Immature natural killer cell (primary cell): ENCODE data around the gene HPCA. TPM values are rescaled to one million over a fixed set of nuclear protein-coding genes. Genes with fewer than 3 reads are reported as not detected.

Experiments used
- DNase-seq, 3 donors: peaks; one replicate each; pipeline ENCODE4 v3.0.0; 2022; ENCODE audit warnings: mixed read lengths in 1 of 3
- H3K27ac Mint-ChIP-seq, 6 donors: one replicate each; pipeline ENCODE4 v1.8.0; 2020; ENCODE audit warnings: mixed read lengths in 6 of 6, mild to moderate bottlenecking in 5 of 6, inconsistent platforms in 4 of 6, moderate library complexity in 3 of 6
- H3K27me3 Mint-ChIP-seq, 3 donors: one replicate each; pipeline ENCODE4 v1.8.0; 2020 to 2021; ENCODE audit warnings: low read depth in 3 of 3, mild to moderate bottlenecking in 3 of 3, mixed read lengths in 3 of 3, moderate library complexity in 3 of 3, inconsistent platforms in 1 of 3
- H3K36me3 Mint-ChIP-seq, 3 donors: one replicate each; pipeline ENCODE4 v1.8.0; 2020; ENCODE audit warnings: mixed read lengths in 3 of 3, inconsistent platforms in 2 of 3, mild to moderate bottlenecking in 2 of 3
- H3K4me1 Mint-ChIP-seq, 2 donors: one replicate each; pipeline ENCODE4 v1.8.0; 2020; ENCODE audit warnings: inconsistent platforms in 2 of 2, mild to moderate bottlenecking in 2 of 2, mixed read lengths in 2 of 2, moderate library complexity in 1 of 2
- H3K4me3 Mint-ChIP-seq, 5 donors: one replicate each; pipeline ENCODE4 v1.8.0; 2020; ENCODE audit warnings: mild to moderate bottlenecking in 5 of 5, mixed read lengths in 5 of 5, inconsistent platforms in 3 of 5, moderate library complexity in 3 of 5
- H3K9me3 Mint-ChIP-seq, 6 donors: one replicate each; pipeline ENCODE4 v1.8.0; 2020; ENCODE audit warnings: mild to moderate bottlenecking in 6 of 6, mixed read lengths in 6 of 6, inconsistent platforms in 4 of 6, moderate library complexity in 3 of 6
- polyA plus RNA-seq, 3 donors: library from polyadenylated mRNA; unstranded; fragments of 300-500 nt; fragmentation: Illumina TruSeq; gene quantifications; one replicate each; pipeline ENCODE4 v1.2.3, GENCODE V29; 2021

The HPCA gene
- polyA plus RNA-seq, result not detected

DNA sequence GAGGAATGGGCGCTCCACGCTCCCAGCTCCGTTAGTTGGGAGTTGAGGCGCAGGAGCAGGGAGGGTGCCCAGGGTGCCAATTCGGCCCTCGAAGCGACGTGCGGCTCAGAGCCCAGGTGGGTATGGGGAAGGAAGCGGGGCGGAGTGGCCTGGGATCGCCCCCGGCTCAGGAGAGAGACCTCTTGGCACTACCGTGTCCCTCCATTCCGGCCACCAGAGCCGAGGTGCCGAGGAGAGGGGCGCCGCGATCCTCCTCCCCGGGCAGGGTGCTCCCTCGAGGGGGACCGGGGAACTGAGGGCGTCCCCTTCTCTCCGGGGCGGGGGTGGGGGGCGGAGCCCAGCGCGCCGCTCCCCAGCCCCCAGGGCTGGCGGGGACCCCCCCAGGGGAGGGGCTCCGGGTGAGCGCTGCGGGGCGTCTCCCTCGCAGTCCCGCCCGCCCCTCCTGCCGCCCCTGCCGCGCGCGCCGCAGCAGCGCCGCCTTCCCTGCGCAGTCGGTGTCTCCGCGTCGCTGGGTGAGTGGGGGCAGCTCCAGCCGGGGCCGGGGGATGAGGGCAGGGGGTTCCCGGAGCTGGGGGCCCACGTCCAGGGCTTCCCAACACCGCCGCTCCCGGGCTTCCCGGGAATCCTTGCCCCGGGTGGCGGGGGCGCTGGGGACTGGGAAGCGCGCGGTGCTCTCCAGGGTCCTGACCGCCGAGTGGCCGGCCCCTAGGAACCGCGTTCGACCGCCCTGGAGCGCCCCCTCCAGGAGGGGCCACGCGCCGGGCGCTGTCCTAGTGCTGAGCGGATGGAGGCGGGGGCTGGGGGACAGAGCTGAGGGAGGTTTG lies at the start of gene HPCA:
HPCA (plus strand) TSS at position 488 of the 824 bp plus-strand sequence. CDS start 2,408 bp downstream, outside the sequence.
- Mint-ChIP-seq H3K36me3 (no peaks in the 10 kb centered on the region), H3K4me3 (peak within 1 kb of the TSS in 2 of 5 donors; percentile 27 to 44), H3K27ac (no peak within 1 kb of the TSS), H3K9me3 (no peaks in the 10 kb centered on the region), H3K27me3 (peaks cover 6 to 19% (median 15%) of the 10 kb centered on the region in 3 donors), H3K4me1 (peaks cover 0 to 4% of the 10 kb centered on the region in 2 donors)
- peak; percentile 38 to 51 (median 48) for DNase-seq

DNA sequence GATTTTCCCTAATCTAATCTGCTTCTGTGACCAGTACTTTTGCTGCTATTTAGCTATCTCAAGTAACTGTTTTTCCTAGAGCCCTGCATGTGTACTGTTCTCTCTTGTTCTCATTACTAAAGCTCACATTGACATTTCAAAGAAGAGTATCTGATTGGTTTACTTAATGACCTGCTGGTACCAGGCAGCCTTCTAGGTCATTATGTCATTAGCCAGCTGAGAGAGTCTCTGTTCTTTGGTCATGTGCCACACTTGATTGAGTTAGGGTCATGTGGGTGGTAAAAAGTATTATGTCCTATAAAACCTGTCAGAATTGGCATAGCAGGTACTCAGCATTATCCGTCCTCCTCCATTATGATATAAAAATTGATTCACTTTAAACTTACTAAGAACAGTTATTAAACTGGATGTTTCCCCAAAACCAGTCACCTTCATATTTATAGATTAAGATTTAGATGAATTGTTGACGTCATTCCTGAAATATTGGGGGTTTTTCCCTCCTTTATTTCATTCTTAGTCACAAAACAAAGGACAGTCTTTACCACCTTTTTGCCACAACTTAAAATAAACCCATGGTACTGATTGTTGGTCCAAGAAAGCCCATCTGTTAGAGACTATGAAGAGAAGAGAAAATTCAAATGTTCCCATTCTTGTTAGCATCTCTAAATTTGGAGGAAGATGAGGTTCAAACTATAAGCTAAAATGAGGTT lies 37.8 kb upstream of the HPCA start:
- no peaks in the 10 kb centered on the region for H3K4me1 Mint-ChIP-seq
- no peaks in the 10 kb centered on the region for H3K27me3 Mint-ChIP-seq
- H3K27ac Mint-ChIP-seq, result peak overlapping the region in 3 of 6 donors; percentile 17 to 34 (median 32)
- peaks cover 10 to 31% (median 24%) of the 10 kb centered on the region in 3 donors for H3K36me3 Mint-ChIP-seq
- no peaks in the 10 kb centered on the region for H3K9me3 Mint-ChIP-seq
- DNase-seq, result no peak
- H3K4me3 Mint-ChIP-seq, result no peak overlapping the region

DNA sequence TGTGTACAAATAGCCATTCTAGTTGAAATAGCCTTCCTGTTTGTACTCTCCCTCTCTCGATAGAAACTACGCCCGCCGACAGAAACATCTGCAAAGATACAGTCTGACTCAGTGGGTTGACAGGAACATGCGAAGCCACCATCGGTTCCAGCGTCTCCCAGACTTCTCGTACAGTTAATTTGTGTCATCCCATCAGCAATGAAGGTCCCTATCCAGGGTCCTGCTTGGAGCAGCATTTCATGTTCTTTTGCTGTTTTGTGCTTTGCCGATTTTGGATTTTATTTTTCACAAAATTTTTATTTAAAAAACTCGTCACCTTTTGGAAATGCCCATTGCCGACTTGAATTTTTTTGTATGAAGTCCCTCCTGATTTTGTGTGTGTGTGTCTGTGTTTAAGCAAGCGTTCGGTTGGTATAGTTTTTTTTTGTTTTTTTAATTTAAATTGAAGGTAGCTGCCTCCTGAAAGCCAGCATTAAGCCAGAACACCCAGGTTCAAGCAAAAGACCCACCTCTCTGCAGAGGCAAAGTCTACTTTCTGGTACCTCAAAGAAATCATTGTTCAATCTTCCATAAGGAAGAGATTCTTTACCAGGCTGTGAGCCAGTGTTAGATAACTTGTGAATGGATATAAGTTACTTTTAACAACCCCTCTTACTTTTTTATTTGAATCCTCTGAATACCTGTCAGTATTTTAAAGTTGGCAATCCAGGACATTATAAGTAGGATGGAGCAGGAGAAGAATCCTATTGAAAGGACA lies 30.3 kb upstream of the HPCA start:
- Mint-ChIP-seq H3K4me3 (no peak overlapping the region), H3K4me1 (no peaks in the 10 kb centered on the region), H3K36me3 (peaks cover 22 to 56% (median 31%) of the 10 kb centered on the region in 3 donors), H3K27ac (no peak overlapping the region), H3K9me3 (no peaks in the 10 kb centered on the region), H3K27me3 (no peaks in the 10 kb centered on the region)
- no peak for DNase-seq

DNA sequence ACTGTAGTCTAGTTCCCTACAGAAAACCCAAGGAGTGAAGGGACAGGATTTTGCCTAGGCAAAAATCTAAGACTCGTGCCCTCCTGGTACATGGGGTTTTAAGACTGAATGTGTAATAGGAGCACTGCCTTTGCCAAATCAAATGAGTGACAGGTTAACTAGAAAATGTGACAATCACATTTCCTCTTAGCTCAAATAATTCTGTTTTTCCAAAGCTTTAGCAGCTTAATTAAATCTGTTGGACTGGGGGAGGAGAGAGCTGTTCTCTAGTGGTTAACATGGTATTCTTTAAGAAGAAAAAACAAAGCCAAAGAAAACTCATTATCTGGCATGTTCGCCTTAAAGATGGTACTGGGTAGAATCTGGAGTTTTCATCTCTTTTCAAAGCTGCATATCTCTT lies 28.2 kb upstream of the HPCA start:
- no peak for DNase-seq
- no peaks in the 10 kb centered on the region for H3K9me3 Mint-ChIP-seq
- H3K27ac Mint-ChIP-seq, result peak overlapping the region in 2 of 6 donors; percentile 14 to 55
- no peaks in the 10 kb centered on the region for H3K27me3 Mint-ChIP-seq
- peaks cover 0 to 7% of the 10 kb centered on the region in 2 donors for H3K4me1 Mint-ChIP-seq
- no peak overlapping the region for H3K4me3 Mint-ChIP-seq
- peaks cover 22 to 62% (median 26%) of the 10 kb centered on the region in 3 donors for H3K36me3 Mint-ChIP-seq

DNA sequence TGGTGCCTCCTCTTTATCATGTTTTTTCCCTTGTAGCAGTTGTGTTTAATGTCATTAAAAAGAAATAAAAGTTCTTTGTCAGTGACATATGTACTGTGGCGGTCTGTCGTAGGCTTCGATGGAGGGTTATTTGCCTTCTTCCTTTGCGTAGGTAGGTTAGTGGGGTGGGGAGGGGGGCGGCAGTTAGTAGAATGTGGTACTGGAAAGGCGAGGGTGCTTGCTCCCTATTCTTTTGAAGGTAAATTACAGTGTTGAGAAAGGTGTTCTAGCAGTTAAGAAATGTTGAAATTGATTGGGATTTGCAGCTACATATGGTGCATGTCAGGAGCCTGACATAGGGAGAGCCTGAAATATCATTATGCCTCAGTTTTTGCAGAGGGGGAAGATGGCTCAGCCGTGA lies 27.5 kb upstream of the HPCA start:
- Mint-ChIP-seq H3K9me3 (no peaks in the 10 kb centered on the region), H3K4me1 (peaks cover 0 to 7% of the 10 kb centered on the region in 2 donors), H3K4me3 (no peak overlapping the region), H3K36me3 (peaks cover 22 to 62% (median 26%) of the 10 kb centered on the region in 3 donors), H3K27me3 (no peaks in the 10 kb centered on the region), H3K27ac (peak overlapping the region in 1 of 6 donors; percentile 29)
- DNase-seq, result no peak

DNA sequence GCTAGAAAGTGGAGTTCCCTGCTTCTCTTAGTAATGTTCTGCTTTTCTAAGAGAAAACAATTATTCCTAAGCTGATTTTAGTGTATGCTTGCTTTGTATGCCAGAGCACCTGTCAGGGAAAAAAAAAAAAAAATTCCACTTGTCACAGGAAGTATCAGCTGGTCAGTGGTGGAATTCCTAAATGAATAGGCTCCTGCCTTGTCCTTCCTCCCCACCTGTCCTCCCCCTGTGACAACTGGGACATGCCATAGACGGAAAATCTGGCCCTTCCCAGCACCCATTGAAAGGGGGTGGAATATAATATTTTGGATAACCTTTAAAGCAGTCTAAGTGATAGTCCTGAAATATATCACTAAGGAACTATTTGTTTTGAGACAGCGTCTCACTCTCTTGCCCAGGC lies 26.4 kb upstream of the HPCA start:
- no peak overlapping the region for H3K4me3 Mint-ChIP-seq
- H3K9me3 Mint-ChIP-seq, result no peaks in the 10 kb centered on the region
- peaks cover 13 to 51% (median 16%) of the 10 kb centered on the region in 3 donors for H3K36me3 Mint-ChIP-seq
- H3K4me1 Mint-ChIP-seq, result peaks cover 0 to 7% of the 10 kb centered on the region in 2 donors
- DNase-seq, result no peak
- no peaks in the 10 kb centered on the region for H3K27me3 Mint-ChIP-seq
- no peak overlapping the region for H3K27ac Mint-ChIP-seq

DNA sequence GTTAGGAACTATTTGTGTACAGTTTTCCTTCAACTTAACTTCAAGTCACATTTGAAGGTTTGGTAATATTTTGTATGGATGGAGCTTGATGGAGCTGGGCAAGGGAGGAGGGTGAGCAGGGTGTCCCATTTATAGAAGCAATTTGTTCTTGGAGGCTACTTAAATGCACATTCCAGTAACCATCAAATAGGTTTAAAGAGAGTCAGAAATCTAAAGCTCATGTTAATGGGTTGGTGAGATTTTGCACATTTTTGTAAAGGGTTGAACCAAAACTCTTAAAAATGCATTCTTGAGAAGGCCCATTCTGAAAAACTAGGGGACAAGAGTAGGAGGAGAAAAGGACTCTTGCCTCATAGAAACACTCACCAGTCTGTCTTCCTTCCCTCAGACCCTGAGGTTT lies 25.7 kb upstream of the HPCA start:
- Mint-ChIP-seq H3K27ac (peak overlapping the region in 2 of 6 donors; percentile 42 to 43), H3K4me3 (no peak overlapping the region), H3K27me3 (no peaks in the 10 kb centered on the region), H3K9me3 (no peaks in the 10 kb centered on the region), H3K4me1 (peaks cover 0 to 7% of the 10 kb centered on the region in 2 donors), H3K36me3 (peaks cover 12 to 45% (median 15%) of the 10 kb centered on the region in 3 donors)
- no peak for DNase-seq

DNA sequence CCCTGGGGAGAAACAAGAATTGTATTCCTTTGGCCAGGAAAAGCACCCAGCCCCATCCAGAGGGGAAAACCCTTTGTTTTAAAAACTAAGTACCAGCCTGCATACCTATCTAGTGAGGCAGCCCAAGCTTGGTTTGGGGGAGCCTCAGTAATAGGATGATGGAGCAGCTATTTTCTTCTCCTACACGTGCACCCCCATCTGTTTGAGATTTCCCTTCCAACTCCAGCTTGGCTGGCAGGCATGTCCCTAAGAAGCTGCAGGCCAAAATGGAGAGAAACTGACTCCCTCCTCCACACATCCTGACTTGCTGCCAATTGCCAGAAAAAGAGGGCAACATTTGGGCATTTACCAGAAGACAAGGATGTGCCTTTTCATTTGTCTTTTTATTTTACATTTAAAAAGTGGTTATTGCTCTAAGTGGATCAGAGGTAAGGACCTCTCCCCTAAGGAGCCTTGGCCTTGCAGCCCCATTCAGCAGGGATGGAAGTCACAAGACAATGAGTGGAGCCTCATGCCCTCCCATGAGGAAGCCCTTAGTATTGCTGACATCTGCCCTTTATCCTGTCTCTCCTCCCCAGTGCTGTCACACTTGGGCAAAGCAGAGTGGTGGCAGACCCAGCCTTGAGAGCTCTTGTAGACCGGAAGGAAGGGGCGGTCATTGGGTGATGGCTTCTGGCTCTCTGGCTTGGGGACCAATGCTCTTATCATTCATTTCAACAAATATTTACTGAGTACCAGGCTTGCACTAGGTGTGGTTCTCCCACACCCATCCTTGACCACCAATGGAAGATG lies 24.2 kb upstream of the HPCA start:
- peaks cover 7 to 38% (median 7%) of the 10 kb centered on the region in 3 donors for H3K36me3 Mint-ChIP-seq
- peaks cover 0 to 2% (median 0%) of the 10 kb centered on the region in 3 donors for H3K27me3 Mint-ChIP-seq
- no peak overlapping the region for H3K4me3 Mint-ChIP-seq
- H3K9me3 Mint-ChIP-seq, result no peaks in the 10 kb centered on the region
- peaks cover 0 to 7% of the 10 kb centered on the region in 2 donors for H3K4me1 Mint-ChIP-seq
- no peak for DNase-seq
- peak overlapping the region; percentile 21 to 71 (median 41) for H3K27ac Mint-ChIP-seq

DNA sequence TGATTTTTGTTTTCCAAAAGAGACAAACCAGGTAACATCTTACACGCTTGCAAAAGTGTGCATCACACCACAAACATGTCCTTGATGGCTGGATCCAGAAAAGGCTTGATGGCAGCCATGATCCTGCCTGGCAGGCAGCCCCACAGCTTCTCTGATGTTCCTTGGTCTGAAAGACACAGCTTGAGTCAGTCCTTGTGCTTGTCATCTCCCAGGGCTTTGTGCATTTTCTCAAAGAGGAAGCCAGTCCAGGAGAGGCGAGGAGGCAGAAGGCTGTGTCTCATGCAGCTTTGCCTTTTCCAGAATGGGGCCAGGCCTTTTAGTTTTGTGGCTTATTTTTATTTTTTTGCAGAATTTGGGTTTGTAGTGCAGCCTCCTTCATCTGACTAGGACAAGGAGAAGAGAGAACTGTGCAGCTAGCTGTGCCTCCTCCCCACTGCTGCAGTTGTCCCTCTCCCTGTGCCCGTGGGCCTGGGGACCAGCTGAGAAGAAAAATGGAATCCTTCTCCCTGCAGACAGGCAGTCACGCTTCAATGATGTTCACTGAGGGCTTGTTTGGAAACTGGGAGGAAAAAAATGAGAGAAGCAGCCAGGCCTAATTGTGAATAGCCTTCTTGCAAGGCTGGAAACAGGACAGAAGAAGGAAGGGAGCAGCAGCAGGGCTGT lies 22.9 kb upstream of the HPCA start:
- H3K27ac Mint-ChIP-seq, result peak overlapping the region in 5 of 6 donors; percentile 20 to 69 (median 36)
- peaks cover 0 to 7% of the 10 kb centered on the region in 2 donors for H3K4me1 Mint-ChIP-seq
- no peaks in the 10 kb centered on the region for H3K9me3 Mint-ChIP-seq
- no peak for DNase-seq
- H3K27me3 Mint-ChIP-seq, result peaks cover 0 to 2% (median 0%) of the 10 kb centered on the region in 3 donors
- H3K36me3 Mint-ChIP-seq, result peaks cover 5 to 31% (median 10%) of the 10 kb centered on the region in 3 donors
- no peak overlapping the region for H3K4me3 Mint-ChIP-seq

DNA sequence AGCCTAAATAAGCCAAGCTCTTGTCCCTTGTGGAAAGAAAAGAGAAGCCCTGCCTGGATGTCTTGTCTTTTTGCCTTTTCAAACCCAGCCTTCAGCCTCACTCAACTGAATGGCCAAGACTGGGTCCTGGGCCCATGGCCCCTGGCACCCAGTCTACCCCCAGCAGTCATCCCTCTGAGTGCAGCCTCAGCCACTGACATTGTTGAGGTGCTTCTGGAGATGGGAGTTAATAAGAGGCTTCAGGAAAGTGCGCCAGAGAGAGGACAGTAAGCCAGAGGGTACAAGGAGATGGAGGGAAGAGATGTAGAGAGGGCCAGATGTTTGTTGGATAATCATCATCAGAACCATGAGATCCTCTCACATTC lies 22.4 kb upstream of the HPCA start:
- peaks cover 10 to 32% (median 15%) of the 10 kb centered on the region in 3 donors for H3K36me3 Mint-ChIP-seq
- H3K4me3 Mint-ChIP-seq, result no peak overlapping the region
- no peaks in the 10 kb centered on the region for H3K9me3 Mint-ChIP-seq
- H3K27ac Mint-ChIP-seq, result peak overlapping the region in 2 of 6 donors; percentile 20 to 69
- peaks cover 0 to 2% (median 0%) of the 10 kb centered on the region in 3 donors for H3K27me3 Mint-ChIP-seq
- peaks cover 0 to 7% of the 10 kb centered on the region in 2 donors for H3K4me1 Mint-ChIP-seq
- no peak for DNase-seq

DNA sequence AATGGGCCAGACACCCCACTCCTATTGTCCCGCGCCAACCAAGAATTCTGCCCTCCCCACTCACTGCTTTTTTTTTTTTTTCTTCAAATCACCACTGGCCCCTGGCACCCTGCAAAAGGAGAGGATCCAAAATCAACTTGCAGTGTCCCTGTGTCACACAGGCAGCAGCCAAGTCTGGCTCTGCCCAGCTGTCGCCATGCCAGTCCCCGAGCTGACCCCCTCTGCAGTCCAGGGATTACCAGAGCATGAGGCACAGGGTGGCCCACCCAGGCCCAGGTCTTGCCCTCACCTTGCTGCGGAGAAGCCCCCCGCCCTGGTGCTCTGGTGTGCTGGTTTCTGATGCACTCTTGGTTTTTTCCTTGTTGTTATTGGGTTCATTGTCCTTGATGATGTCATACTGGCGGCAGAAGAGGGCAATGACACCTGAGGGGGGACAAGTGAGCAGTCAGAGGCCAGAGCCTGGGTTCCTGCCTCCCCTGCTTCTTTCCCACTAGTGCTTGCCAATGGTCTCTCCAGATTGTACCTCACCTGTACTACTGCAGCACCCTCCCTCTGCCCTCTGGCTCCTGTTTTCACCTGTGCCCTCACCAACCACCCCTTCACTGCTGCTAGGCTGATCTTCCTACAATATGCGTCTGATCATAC lies 21.8 kb upstream of the HPCA start:
- Mint-ChIP-seq H3K4me3 (no peak overlapping the region), H3K27me3 (peaks cover 0 to 4% (median 1%) of the 10 kb centered on the region in 3 donors), H3K4me1 (peaks cover 0 to 7% of the 10 kb centered on the region in 2 donors), H3K9me3 (no peaks in the 10 kb centered on the region), H3K36me3 (peaks cover 11 to 28% (median 18%) of the 10 kb centered on the region in 3 donors), H3K27ac (peak overlapping the region in 2 of 6 donors; percentile 9 to 35)
- DNase-seq, result no peak
